Muscle of back (tissue), 11 donors: ENCODE results near the gene TMEM273. TPM values are rescaled to one million over a fixed set of nuclear protein-coding genes. Genes with fewer than 3 reads are reported as not detected.

Source experiments
- DNase-seq, 3 donors: peaks; one replicate each; pipeline versions ENCODE4 v3.0.0 to v3.0.0-alpha.2; 2013
- polyA plus RNA-seq, 10 donors: library from polyadenylated mRNA; unstranded; fragments of 120-200 nt; gene quantifications; one replicate each; pipeline ENCODE4 v1.2.1, GENCODE V29; 2013; ENCODE audit not compliant: insufficient read length in 10 of 10

The TMEM273 gene
- polyA plus RNA-seq, 10 donors, result 4.2 to 8.8 (median 6.2) TPM

- no peak for DNase-seq
Observed at GRCh38 chr10:49140304-49141177, 47.6 kb downstream of the TMEM273 start.

- peak in 1 of 3 donors; percentile 96 for DNase-seq
Observed at GRCh38 chr10:49139846-49140195, 48.4 kb downstream of the TMEM273 start.

- peak in 2 of 3 donors; percentile 43 to 73 for DNase-seq
Observed at GRCh38 chr10:49139028-49139845, 49.0 kb downstream of the TMEM273 start.

GRCh38 chr10:49138361-49138891 is 49.8 kb downstream of the TMEM273 start:
- DNase-seq, result peak; percentile 84 to 93 (median 91)

GRCh38 chr10:49136525-49136924 is 51.7 kb downstream of the TMEM273 start:
- no peak for DNase-seq

GRCh38 chr10:49135575-49136313 is 52.4 kb downstream of the TMEM273 start:
- peak in 2 of 3 donors; percentile 55 to 80 for DNase-seq

- no peak for DNase-seq
Observed at GRCh38 chr10:49134327-49134726, 53.9 kb downstream of the TMEM273 start.

GRCh38 chr10:49133706-49134248 is 54.4 kb downstream of the TMEM273 start, which contains the start of gene FAM170B:
TSS of gene FAM170B (minus strand) at chr10:49134021. CDS start at chr10:49133918, 103 bp downstream.
- no peak for DNase-seq

GRCh38 chr10:49132362-49132737 is 55.8 kb downstream of the TMEM273 start:
- no peak for DNase-seq

- peak in 2 of 3 donors; percentile 53 to 73 for DNase-seq
Observed at GRCh38 chr10:49131507-49132361, 56.5 kb downstream of the TMEM273 start.

GRCh38 chr10:49129376-49129775 is 58.8 kb downstream of the TMEM273 start:
- DNase-seq, result no peak

- no peak for DNase-seq
Observed at GRCh38 chr10:49128854-49129253, 59.3 kb downstream of the TMEM273 start.

GRCh38 chr10:49123981-49124950 is 63.9 kb downstream of the TMEM273 start:
- DNase-seq, result no peak

- DNase-seq, result no peak
Observed at GRCh38 chr10:49120911-49121310, 67.3 kb downstream of the TMEM273 start.

GRCh38 chr10:49119746-49120145 is 68.4 kb downstream of the TMEM273 start:
- no peak for DNase-seq

- peak in 1 of 3 donors; percentile 66 for DNase-seq
Observed at GRCh38 chr10:49118430-49119074, 69.6 kb downstream of the TMEM273 start.

- no peak for DNase-seq
Observed at GRCh38 chr10:49117376-49118070, 70.7 kb downstream of the TMEM273 start.
